Activated CD4-positive, alpha-beta T cell treated with anti-CD3 and anti-CD28 coated beads, Interleukin-2, Interleukin-4, amounts not matched to agents 100 ng/mL and 50 ng/mL, durations not matched to agents 16 hours and 8 hours (primary cell): ENCODE measurements around the gene CCDC28B.

Experiments
- DNase-seq: peaks from one replicate; pipeline ENCODE4 v3.0.0-alpha.2; 2020; ENCODE audit warnings: low spot score

Gene CCDC28B

GRCh38 chr1:32195531-32195930 lies 4.9 kb upstream of the CCDC28B start:
- no peak for DNase-seq

- peak; percentile 46 for DNase-seq
Observed at GRCh38 chr1:32195972-32196823, 4.2 kb upstream of the CCDC28B start.

- no peak for DNase-seq
Observed at GRCh38 chr1:32197074-32197473, 3.3 kb upstream of the CCDC28B start.

- no peak for DNase-seq
Observed at GRCh38 chr1:32197837-32198236, 2.6 kb upstream of the CCDC28B start.

GRCh38 chr1:32198237-32199042 lies 2.0 kb upstream of the CCDC28B start:
- DNase-seq = no peak

GRCh38 chr1:32199043-32199716 lies 1.2 kb upstream of the CCDC28B start:
- no peak for DNase-seq

GRCh38 chr1:32199717-32200072 lies 700 bp upstream of the CCDC28B start:
- DNase-seq = no peak

GRCh38 chr1:32201011-32201855 lies 838 bp downstream of the CCDC28B start:
- peak; percentile 74 for DNase-seq

- no peak for DNase-seq
Observed at GRCh38 chr1:32204943-32205361, 4.6 kb downstream of the CCDC28B start.

GRCh38 chr1:32205401-32206370 lies 5.3 kb downstream of the CCDC28B start, which contains the start of gene IQCC:
Gene IQCC (plus strand): TSS chr1:32205671. CDS start chr1:32205682, 11 bp downstream.
- DNase-seq = peak; percentile 88

- no peak for DNase-seq
Observed at GRCh38 chr1:32208469-32208868, 8.1 kb downstream of the CCDC28B start.

- no peak for DNase-seq
Observed at GRCh38 chr1:32208891-32209328, 8.5 kb downstream of the CCDC28B start, which contains the start of gene DCDC2B. Gene DCDC2B (plus strand): TSS chr1:32209089. CDS start chr1:32209094, 5 bp downstream.

GRCh38 chr1:32215629-32216480 lies 15.5 kb downstream of the CCDC28B start:
- peak; percentile 58 for DNase-seq

- DNase-seq = no peak
Observed at GRCh38 chr1:32216566-32216965, 16.2 kb downstream of the CCDC28B start.

GRCh38 chr1:32219022-32219421 lies 18.6 kb downstream of the CCDC28B start:
- DNase-seq = no peak

GRCh38 chr1:32220746-32221580 lies 20.6 kb downstream of the CCDC28B start:
- no peak for DNase-seq

GRCh38 chr1:32221581-32221979 lies 21.2 kb downstream of the CCDC28B start:
- no peak for DNase-seq
